G401 (cell line): ENCODE results near the gene TCP11X2. TPM values are rescaled to one million over a fixed set of nuclear protein-coding genes. Genes with fewer than 3 reads are reported as not detected.
"Not testable (repeated sequence)": the region's sequence is repeated elsewhere in the genome, so short reads cannot be mapped to it uniquely, and the experiment has no call there.

Experiments
- DNase-seq: peaks from one replicate; pipeline ENCODE4 v3.0.0-alpha.2; 2015; ENCODE audit warnings: low spot score
- in situ Hi-C: cut with HindIII; loops from 2 replicates; pipeline ENCODE4 v1.10.0; 2016; ENCODE audit warnings: low sequenced_read_pairs, mixed read lengths
- total RNA-seq: library from RNA; depleted of rRNA; stranded (reverse); fragments of >200 nt; shearing (Covaris generic); gene quantifications from 2 replicates; pipeline ENCODE4 v1.2.3, GENCODE V29; 2014; rRNA removed

TCP11X2 gene
- not detected in 2 replicates for total RNA-seq

- in situ Hi-C loops, DNase-seq: not testable (repeated sequence)
These were observed at the start of gene TCP11X2 for GRCh38 chrX:102471762-102472220. TCP11X2 (minus strand) TSS chrX:102471812.

DNA sequence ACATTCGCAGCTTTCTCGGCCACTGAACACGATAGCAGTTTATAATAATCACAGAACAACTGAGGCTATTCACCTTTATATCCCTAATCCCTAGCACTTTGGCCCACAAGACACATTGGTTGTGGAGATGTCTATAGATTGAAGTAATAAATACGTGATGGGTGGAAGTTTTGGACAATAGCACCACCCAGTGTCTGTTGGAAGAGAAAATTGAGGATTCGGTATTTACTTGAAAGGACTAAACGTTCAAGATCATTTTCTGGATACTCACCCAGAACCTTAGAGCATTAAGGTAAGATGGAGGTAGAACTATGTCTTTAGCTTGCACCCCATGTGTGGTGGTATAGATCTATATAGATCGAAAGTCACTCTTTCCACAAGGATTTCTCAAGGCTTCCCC is 45.7 kb upstream of the TCP11X2 start:
- DNase-seq, result peak; percentile 13
- in situ Hi-C loops, result no loop called here

GRCh38 chrX:102515975-102516941 is 44.6 kb upstream of the TCP11X2 start, which contains the start of gene TMSB15A:
TMSB15A (minus strand) TSS chrX:102516739.
- DNase-seq, result peak; percentile 62
- in situ Hi-C loops, result no loop called here

- in situ Hi-C loops, result no loop called here
These were observed 42.9 kb upstream of the TCP11X2 start for GRCh38 chrX:102514536-102514935.

GRCh38 chrX:102498732-102499131 is 27.1 kb upstream of the TCP11X2 start:
- no peak for DNase-seq
- in situ Hi-C loops, result no loop called here

More at GRCh38 chrX:102514536-102514935, 42.9 kb upstream of the TCP11X2 start:
- DNase-seq, result no peak

- DNase-seq, result no peak
- in situ Hi-C loops, result no loop called here
These were observed 20.2 kb upstream of the TCP11X2 start for GRCh38 chrX:102491766-102492165.

DNA sequence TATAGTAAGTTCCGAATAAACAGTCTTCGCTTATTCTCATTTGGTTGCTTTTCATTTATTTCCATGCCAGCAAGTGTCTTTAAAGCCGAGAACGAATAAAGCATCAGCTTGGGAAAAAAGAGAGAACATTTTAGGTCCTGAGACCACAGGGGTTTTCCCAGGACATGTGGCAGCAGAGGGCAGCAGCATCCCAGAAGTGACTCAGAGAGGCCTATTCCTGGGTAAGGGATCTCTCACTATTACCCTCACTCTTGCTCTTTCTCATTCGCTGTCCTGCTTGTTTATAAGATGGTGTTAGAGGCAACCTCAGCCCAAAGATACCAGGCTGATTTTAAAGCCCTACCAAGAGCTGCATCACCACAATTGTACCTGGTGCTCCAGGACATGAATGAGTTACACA is 7.2 kb upstream of the TCP11X2 start:
- in situ Hi-C loops, DNase-seq: not testable (repeated sequence)

GRCh38 chrX:102470215-102470614 is 1.4 kb downstream of the TCP11X2 start:
- DNase-seq, in situ Hi-C loops: not testable (repeated sequence)

GRCh38 chrX:102458615-102459014 is 13.0 kb downstream of the TCP11X2 start:
- DNase-seq, in situ Hi-C loops: not testable (repeated sequence)

DNA sequence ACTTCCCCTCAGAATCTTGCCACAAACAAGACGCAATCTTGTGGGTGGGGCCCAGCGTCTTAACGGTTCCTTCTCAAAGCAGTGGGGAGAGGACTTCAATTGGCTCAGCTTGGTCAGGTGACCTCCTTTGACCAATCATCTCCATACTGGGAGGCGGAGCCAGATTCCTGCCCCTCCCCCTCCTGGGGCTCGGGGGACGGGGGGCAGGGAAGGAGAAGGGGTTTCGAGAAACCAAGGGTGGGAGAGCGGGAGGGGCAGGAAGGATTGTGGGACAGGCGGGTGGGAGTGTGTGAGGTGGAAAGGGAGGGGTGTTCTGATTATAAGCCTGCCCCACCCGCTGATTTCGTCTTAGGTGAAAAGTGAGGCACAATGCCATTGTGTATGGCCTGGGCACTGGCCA is 31.7 kb downstream of the TCP11X2 start, which contains the start of gene NXF2B:
NXF2B (minus strand) TSS at position 101 of the 400 bp plus-strand sequence. CDS start 59,972 bp downstream, outside the sequence.
- DNase-seq, in situ Hi-C loops: not testable (repeated sequence)

GRCh38 chrX:102414493-102414892 is 57.1 kb downstream of the TCP11X2 start:
- in situ Hi-C loops, DNase-seq: not testable (repeated sequence)

Other genes starting within 250 kb of the TCP11X2 start
- not detected in 2 replicates for gene NXF2, start 224.6 kb downstream of the TCP11X2 start, total RNA-seq
- not detected in 2 replicates for gene NXF2B, start 31.8 kb downstream of the TCP11X2 start, total RNA-seq
- gene TMSB15A, start 44.9 kb upstream of the TCP11X2 start, total RNA-seq, result 2.1 and 9.7 TPM in 2 replicates
- gene ARMCX5, start 127.7 kb upstream of the TCP11X2 start, total RNA-seq, result 8.7 and 18.1 TPM in 2 replicates
- gene GPRASP1, start 179.7 kb upstream of the TCP11X2 start, total RNA-seq, result 0.43 and 0.44 TPM in 2 replicates
- gene GPRASP2, start 240.6 kb upstream of the TCP11X2 start, total RNA-seq, result 21.1 and 43.9 TPM in 2 replicates
- gene GPRASP3, start 248.9 kb upstream of the TCP11X2 start, total RNA-seq, result 2.0 and 5.1 TPM in 2 replicates